ENCODE data around the gene UCN.
"Not testable (repeated sequence)": the region's sequence is repeated elsewhere in the genome, so short reads cannot be mapped to it uniquely, and the experiment has no call there.

UCN gene

DNA sequence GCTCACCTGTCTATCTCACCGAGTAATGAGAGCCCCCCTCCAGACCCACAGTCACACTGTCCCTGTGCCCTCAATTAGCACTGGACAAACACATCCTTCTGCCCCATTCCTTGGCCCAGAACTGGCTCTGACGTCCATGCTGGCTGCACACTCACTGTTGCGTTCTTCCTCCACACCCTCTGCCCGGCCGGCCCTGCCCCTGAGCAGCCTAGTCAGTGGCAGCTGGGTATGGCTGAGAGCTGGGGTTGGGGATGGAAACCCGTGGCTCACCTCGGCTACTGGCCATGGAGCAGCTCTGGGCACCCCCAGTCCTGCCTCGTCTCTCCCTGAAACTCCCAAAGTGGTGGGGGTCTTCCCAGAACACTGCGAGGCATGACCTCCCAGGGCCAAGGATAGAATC lies 6.5 kb upstream of the UCN start:
- no peak for DNase-seq (ENCODE audit: low read depth in 2 of 2)

DNA sequence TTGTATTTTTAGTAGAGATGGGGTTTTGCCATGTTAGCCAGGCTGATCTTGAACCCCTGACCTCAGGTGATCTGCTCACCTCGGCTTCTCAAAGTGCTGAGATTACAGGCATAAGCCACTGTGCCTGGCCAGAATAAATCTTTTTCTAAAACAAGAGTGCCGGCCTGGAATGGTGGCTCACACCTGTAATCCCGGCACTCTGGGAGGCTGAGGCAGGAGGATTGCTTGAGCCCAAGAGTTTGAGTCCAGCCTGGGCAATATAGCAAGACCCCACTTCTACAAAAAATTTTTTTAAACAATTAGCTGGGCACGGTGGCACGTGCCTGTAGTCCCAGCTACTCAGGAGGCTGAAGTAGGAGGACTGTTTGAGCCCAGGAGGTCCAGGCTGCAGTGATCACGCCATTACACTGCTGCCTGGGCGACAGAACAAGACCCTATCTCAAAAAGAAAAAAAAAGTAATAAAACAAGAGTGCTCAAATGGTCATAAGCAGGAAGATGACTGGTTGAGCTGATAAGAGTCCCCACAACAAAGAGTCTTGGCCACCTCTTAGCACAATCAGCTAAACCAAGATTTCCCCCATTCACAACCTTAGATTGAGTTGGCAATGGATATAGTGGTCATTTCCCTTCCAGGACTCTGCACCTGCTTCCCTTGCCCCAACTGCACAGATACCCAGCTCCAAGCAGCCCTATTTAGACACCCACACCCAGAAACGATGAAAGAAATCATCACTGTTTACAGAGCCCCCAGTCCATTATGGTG lies 5.8 kb upstream of the UCN start:
- DNase-seq (ENCODE audit: low read depth in 2 of 2): no peak

DNA sequence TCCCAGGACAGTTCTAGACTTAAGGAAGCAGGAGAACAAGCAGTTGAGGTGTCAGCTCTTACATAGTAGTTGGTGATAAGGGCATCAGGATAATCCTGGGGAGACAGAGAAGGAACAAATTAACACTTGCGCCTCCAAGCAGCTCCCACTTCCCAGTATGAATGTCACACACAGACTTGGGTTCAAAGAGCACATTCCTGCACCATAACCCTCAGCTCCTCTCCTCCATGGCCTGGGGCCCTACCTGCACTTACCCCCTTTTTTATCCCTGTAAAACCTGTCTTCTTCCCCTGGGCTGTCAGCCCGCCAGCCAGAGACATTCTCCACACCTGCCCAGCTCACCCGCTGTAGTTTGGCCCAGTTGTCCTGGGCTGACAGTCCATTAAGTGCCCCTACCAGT lies 3.9 kb upstream of the UCN start:
- DNase-seq (ENCODE audit: low read depth in 2 of 2): no peak

DNA sequence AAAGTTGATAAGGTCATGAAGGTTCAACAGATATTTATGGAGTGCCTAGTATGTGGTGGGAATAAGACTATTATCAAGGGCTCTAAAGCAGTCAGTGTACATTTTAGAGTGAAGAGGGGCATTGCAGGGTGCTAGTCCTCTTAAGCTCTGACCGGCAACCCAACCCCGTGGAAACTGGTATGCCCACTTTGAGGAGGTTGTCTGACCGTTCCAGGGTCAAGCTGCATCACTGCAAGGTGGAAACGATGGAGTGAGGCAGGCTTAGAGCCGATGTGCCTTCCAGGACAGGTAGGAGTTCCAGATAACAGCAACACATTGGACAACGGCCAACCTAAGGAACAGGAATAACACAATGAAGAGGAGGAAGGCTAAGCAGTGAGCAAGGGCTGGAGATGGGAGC lies 1.4 kb upstream of the UCN start:
- DNase-seq (ENCODE audit: low read depth in 2 of 2): no peak

DNA sequence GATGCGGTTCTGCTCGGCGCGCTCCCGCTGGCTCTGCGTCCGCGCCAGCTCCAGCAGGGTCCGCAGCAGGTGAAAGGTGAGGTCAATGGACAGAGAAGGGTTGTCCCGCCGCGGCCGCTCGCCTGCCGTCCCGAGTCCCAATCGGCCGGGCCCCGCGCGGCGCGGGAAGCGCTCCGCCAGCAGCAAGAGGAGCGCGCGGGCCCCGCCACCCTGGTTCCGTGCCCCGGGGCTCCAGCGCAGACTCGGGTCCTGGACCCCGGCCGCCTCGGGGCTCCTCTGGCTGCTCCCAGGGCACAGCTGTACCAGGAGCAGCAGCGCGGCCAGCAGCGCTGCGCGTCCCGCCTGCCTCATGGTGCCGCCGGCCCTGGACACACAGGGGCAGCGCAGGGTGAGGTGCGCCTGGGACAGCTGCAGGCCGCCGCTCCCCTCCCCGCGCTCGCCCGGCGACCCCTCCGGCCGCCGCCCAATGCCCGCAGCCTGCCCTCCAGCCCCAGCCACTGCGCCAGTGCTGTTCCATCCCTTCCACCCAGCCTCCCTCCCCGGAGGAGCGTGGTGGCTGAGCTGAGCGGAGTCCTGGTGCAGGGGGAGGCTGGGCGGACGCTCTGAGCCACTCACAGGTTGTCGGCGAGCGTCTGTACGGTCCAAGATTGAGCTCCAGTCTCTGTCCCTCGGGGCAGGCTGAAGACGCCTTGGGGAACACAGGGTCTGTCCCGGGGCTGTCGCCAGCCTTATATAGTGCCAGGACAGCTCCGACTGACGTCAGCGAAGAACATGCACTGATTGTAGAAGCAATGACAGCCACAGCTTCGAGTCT lies 493 bp downstream of the UCN start:
- DNase-seq (ENCODE audit: low read depth in 2 of 2): no peak

DNA sequence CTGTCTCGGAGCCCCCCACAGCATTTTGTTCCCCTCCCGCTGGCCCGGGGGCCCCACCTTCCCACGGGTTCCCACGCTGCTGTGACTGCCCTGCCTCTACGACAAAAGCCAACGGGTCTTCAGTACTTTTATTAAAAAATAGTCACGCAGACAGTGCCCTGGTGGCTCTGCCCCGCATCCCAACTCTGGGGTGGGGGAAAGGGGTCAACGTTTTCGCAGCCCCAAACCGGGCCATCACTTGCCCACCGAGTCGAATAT lies 1.0 kb downstream of the UCN start:
- no peak for DNase-seq (ENCODE audit: low read depth in 2 of 2)

DNA sequence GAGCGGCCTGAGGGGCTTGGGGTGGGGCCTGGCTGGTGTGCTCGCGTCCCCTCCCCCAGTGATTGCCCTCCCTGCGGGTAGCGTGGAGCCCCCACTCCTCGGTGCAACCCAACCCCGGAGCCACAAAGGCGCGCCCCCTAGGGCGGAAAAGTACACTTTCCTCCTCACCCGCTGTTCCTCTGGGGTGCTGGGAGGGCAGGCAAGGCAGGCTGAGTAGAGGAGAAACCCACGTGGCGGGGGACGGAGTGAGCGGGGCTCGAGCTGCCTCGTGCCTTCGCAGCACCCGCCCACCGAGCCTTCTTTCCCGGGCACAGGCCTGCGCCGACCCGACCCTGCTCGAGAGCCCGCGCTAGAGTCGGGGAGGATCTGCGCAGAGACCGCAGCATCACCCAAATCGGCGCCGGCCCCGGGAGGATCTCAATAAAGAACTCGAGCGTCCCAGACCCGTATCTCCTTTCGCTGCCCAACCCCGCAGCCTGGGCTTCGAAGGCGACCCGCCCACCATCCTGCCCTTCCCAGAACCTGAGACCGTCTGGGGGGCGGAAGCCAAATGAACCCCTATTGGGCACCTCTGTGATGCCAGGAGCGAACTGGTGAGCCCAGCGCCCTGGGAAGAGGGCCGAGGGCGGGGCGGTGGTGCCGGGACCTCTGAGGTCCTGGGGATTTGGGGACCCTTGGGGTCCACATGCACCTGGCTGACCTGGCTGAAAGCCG lies 1.5 kb downstream of the UCN start:
- DNase-seq (ENCODE audit: low read depth in 2 of 2): no peak

DNA sequence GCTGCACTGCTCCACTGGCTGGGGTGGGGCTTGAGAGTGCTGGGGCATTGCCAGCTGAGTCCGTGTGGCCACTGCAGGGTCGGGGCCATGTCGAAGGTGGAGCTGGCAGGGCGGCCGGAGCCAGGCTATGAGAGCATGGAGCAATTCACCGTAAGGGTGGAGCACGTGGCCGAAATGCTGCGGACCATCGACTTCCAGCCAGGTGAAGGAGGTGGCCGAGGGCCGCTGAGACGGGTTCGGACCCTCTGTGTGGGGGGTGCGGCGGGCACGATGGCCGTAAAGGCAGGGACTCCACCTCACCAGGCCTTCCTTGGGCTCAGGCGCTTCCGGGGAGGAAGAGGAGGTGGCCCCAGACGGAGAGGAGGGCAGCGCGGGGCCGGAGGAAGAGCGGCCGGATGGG lies 2.1 kb downstream of the UCN start:
- DNase-seq (ENCODE audit: low read depth in 2 of 2): no peak

DNA sequence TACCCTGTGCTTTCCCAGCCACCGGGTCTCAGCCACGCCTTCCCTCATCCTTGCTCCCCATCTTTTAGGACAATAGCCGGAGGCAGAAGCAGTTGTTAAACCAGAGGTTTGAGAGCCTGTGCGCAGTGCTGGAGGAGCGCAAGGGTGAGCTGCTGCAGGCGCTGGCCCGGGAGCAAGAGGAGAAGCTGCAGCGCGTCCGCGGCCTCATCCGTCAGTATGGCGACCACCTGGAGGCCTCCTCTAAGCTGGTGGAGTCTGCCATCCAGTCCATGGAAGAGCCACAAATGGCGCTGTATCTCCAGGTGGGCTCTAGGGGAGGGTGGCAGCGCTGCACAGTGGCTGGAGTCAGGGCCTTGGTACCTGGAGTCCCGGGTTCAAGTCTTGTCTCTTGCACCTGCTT lies 2.7 kb downstream of the UCN start:
- DNase-seq (ENCODE audit: low read depth in 2 of 2): no peak

DNA sequence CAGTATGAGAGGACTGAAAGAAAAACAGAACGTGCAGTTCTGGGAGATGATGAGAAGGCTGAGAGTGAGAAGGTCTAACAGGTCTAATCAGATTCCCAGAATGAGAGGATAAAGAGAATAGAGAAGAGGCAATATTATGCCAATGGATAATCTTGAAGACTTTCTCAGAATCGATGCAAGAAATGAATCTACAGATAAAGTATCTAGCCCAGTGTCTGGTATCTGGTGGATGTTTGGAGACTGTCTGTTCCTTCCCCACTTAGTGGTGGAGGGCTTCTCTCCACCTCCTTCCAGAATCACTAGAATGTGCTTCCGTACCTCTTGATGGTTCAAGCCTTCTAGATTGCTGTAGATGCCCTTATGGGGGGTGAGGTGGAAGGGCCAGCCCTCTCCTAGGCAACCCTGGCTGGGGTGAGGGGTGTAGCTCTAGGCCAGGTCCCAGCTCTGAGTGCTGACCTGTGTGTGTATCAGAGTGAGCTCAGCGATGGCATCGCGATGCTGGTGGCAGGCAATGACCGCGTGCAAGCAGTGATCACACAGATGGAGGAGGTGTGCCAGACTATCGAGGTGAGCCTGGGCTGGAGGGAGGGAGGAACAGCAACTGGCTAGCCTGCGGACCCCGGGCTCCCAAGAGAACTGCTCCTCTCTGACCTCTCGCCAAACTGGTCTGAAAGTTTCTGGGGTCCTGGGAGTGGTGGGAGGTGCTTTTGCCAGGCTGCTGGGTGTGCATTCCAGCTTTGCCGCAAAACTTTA lies 3.6 kb downstream of the UCN start:
- no peak for DNase-seq (ENCODE audit: low read depth in 2 of 2)

DNA sequence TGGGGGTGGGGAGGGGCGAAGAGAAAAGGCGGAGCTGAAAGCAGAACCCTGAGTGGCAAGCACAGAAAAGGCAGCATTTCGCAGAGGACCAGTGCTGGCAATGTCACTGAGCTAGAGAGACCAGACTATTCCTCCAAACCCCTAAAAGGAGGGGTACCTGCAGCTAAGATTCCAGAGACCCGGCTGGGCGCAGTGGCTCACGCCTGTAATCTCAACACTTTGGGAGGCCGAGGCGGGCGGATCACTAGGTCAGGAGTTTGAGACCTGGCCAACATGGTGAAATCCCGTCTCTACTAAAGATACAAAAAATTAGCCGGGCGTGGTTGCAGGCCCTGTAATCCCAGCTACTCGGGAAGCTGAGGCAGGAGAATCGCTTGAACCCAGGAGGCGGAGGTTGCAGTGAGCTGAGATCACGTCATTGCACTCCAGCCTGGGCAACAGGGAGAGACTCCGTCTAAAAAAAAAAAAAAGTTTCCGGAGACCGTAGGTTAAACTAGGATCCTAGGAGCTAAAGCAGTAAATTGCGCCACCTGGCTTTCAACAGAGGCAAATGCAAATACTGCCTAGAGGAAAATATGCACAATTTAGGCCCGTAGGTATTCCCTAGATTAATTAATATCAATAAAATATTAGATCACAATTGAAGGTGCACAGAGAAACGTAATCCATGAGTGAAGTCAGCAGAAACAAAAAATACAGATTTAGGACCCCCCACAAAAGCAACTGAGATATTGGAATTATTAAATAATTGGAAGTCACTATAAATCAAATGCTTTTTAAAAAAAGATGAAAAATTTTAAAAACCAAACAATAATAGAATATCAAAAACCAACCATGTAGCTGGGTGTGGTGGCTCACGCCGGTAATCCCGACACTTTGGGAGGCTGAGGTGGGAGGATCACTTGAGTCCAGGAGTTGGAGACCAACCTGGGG lies 4.9 kb downstream of the UCN start:
- peak; percentile 36 to 41 for DNase-seq (ENCODE audit: low read depth in 2 of 2)

DNA sequence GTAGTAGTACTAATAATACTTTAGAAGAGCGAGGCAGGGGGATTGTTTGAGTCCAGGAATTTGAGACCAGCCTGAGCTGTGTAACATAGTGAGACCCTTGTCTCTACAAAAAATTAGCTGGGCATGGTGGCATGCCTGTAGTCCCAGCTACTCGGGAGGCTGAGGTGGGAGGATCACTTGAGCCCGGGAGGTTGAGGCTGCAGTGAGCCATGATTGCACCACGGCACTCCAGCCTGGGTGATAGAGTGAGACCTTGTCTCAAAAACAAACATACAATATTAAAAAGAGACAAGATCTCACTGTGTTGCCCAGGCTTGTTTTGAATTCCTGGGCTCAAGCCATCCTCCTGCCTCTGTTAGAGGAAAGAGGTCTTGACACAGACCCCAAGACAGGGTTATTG lies 7.6 kb downstream of the UCN start:
- DNase-seq (ENCODE audit: low read depth in 2 of 2): not testable (repeated sequence)

DNA sequence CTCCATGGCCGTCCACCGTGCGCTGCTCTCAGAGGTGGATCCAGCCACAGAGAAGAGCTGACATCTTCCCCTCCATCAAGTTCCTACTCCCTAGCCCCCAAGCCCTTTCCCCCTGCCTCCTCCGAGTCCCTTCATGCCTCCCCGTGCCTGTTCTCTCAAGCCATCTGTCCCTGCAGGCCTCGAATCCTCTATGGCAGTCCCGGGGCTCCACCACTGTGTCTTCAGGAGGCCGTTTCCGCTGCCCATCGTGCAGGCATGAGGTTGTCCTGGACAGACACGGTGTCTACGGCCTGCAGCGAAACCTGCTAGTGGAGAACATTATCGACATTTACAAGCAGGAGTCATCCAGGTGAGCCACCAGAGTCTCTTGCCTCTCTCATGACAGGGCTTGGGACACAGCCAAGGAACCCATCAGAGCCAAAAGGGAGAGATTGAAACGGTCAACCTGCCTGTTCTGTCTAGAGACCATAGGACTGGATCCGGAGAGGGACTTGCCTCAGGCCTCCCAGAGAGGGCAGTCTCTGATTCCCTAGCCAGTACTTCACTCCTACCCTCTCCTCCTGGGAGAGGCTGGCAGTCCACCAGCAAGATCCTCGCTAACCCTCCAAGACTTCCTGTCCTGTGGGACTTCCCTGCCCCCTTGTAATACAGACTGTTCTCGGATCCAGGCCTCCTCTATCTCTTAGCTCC lies 9.7 kb downstream of the UCN start:
- no peak for DNase-seq (ENCODE audit: low read depth in 2 of 2)

DNA sequence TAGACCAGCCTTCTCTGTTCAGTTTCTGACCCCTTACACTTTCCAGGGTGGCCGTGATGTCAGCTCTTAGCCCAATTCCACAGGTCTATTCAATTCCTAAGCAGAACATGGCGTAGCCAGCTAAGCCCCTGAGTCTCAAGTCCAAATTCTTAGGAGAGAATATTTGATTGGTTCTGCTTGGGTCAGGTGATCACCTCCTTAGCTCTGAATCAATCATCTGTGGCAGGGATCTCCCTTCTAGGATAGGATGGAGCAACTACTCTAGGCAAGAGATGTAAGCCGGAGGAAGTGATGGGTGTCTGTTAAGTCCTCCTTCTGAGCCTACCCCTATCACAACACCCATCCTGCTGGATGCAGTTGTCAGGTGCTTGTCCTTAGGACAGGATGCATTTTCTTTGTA lies 11.1 kb downstream of the UCN start:
- DNase-seq (ENCODE audit: low read depth in 2 of 2): no peak

DNA sequence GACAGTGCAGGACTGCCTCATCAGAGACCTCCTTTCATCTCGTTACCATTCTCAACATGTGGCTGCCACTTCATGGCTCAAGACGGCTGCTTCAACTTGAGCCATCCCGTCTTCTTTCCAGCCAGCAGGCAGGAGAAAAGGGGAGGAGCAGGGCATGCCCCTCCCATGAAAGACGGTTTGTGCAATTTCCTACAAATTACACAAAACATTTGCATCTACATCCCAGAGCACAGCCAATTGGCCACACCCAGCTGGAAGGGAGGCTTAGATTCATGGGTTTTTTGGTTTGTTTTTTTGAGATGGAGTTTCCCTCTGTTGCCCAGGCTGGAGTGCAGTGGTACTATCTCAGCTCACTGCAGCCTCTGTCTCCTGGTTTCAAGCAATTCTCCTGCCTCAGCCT lies 11.8 kb downstream of the UCN start:
- DNase-seq (ENCODE audit: low read depth in 2 of 2): no peak

DNA sequence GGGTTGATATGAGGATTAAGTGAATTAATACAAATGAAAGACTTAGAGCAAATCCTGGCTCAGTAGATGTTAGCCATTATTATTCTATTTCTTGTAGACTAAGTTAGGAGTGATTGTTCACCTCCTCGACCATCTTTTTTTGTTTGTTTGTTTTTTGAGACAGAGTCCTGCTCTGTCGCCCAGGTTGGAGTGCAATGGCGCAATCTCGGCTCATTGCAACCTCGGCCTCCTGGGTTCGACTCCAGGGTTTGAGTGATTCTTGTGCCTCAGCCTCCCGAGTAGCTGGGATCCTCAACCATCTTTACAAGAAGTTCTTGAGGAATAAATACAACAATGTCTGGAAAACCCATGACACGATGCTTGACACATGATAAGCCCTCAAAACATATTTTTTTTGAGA lies 13.3 kb downstream of the UCN start:
- no peak for DNase-seq (ENCODE audit: low read depth in 2 of 2)

DNA sequence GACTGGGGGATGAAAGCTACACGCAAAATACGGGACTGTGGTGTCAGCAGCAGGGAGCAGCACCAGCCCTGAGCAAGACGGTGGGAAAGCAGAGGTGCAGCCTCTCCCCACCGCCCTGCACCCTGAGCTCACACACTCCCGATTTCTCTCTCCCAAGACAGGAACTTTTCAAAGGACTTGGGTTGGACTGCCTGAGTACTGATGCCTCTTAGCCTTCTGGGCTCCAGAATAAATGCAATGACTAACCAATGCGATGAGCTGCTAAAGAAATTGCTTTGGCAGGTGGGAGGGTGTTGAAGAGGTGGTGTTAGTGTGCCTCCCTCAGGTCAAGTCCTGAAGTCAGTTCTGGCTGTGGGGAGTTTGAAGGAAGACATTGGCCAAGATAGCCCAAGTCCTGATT lies 16.4 kb downstream of the UCN start:
- no peak for DNase-seq (ENCODE audit: low read depth in 2 of 2)

DNA sequence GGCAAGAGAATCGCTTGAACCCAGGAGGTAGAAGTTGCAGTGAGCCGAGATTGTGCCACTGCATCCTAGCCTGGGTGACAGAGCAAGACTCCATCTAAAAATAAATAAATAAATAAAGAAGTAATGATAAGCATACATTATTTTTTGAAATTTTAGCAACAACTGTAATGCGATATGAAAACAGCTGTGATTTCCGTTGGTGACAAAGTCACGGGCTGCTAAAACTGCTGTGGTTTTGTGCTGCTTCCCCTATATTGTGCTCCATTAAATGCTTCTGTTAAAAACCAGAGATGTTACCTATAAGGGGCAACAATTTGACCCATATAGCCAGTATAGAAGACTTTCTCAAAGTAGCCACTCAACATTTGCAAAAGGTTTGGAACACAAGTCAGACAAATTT lies 17.7 kb downstream of the UCN start:
- DNase-seq (ENCODE audit: low read depth in 2 of 2): no peak

DNA sequence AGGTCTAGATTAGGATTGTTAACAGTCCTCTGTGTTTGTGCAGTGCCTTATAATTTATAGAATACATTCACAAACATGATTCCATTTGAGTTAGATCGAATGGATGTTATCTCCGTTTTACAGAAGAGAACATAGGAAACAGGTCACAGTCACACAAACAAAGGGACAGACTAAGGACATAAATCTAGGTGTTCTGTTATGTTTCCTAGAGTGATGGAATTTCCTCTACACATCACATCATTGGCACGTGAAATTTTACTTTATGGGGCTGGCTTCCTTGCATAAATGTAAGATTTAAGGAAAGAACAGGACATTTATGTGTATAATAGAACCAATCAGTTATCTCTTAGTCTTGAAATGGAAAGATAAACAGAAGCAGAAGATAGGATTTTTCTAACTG lies 19.6 kb downstream of the UCN start:
- DNase-seq (ENCODE audit: low read depth in 2 of 2): no peak

DNA sequence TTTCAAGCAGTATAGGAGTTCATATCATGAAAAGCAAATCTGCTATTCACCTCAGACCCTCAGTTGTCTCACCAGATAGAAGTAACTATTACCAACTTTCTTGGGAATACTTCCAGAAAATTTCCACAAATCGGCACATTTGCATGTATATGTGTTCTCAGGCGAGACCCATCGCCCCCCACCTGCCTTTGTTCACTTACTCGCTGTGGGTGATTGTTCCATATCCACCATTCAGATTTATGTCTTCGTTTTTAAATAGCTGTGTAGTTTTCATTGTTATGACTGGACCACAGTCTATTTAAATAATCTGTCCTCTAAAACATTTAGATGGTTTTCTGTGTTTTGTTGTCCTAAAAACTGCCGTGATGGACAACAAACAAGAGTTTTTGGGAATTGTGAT lies 22.8 kb downstream of the UCN start:
- no peak for DNase-seq (ENCODE audit: low read depth in 2 of 2)

DNA sequence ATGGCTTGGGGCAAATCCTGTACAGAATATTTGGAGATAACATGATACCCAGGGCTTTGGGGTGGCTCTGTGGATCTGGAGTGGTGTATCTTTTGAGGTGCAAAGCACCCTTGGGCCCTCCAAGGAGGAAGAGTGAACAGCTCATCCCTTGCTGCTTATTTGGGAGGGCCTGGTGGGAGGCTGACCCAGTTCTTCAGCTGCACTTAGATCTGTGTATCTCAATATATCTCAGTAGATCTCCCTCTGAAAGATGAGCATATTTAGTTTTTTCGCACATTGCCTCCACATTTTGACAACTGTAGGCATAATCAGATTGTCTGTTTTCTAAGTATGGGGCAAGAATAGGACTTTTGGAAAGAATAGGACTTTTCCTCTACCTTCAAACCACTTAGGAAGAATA lies 23.2 kb downstream of the UCN start:
- DNase-seq (ENCODE audit: low read depth in 2 of 2): no peak
